GM18502 (cell line): ENCODE data around the gene LIX1.
A peak's percentile ranks its signal among the peaks of the same experiment; 100 is the strongest.
"Not testable (repeated sequence)": the region's sequence is repeated elsewhere in the genome, so short reads cannot be mapped to it uniquely, and the experiment has no call there.

Experiments
- ATAC-seq: cut with Tn5 transposase; IDR thresholded peaks from one replicate; pipeline ENCODE4 v1.9.1; 2021; ENCODE audit warnings: mild to moderate bottlenecking; ENCODE audit not compliant: unreplicated experiment, poor library complexity

LIX1 gene

DNA sequence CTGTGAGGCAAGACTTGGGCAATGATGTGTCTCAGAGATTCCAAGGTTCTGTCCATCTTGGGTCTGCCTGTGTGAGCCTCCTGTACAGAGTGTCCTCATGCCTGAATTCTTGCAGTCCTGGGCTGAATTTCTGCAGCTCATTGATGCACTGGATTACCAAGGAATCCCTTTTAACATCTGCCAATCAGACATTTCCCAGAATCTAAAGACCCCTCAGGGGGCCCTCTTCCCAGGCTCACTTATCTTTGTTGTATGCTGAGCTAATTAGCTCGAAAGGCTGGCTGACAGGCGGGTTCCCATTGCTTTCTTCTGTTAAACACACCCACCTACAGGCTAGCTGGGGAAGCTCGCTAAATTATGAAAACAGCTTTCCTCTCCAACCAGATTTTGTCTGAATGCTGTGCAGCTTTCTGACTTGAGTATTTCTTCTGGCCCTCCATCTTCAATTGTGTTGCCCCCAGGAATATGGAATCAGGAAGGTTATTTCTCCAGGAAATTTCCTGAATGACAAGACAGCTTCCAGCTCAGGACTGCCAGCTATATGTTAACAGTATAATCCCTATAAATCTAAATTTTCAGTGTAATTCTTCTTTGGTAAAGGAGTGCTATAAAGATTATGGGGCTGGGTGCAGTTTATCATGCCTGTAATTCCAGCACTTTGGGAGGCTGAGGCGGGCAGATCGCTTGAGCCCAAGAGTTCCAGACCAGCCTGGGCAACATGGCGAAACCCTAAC is at the start of gene LIX1:
LIX1 (minus strand) TSS at position 91 of the 734 bp plus-strand sequence; CDS start at position 56, 35 bp downstream.
- ATAC-seq: peak; percentile 92

DNA sequence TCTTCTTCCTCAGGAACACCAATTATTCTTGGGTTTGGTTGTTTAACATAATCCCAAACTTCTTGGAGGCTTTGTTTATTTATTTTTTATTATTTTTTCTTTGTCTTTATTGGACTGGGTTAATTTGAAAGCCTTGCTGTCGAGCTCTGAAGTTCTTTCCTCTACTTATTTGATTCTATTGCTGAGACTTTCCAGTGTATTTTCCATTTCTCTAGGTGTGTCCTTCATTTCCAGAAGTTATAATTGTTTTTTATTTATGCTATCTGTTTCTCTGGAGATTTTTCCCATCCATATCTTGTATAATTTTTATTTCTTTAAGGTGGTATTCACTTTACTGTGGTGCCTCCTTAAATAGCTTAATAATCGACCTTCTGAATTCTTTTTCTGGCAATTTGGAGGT is 49.5 kb upstream of the LIX1 start:
- no peak for ATAC-seq

DNA sequence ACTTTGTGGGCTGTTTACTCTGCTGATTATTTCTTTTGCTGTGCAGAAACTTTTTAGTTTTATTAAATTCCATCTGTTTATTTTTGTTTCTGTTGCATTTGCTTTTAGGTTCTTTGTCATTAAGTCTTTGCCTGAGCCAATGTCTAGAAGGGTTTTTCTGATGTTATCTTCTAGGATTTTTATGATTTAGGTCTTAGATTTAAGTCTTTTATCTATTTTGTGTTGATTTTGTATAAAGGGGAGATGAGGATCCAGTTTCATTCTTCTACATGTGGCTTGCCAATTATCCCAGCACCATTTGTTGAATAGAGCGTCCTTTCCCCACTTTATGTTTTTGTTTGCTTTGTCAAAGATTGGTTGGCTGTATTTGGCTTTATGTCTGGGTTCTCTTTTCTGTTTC is 47.1 kb upstream of the LIX1 start:
- ATAC-seq: not testable (repeated sequence)

DNA sequence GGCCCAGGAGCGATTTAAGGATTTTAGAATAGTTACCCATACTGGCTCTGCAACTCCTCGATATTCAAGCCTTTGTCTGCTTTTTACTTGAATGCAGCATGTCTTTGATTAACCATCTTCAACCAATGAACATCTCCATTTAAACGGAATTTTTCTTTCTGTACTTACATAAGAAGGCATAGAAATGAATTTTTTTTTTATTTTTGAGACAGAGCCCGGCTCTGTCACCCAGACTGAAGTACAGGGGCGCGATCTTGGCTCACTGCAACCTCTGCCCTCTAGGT is 41.5 kb upstream of the LIX1 start:
- no peak for ATAC-seq

DNA sequence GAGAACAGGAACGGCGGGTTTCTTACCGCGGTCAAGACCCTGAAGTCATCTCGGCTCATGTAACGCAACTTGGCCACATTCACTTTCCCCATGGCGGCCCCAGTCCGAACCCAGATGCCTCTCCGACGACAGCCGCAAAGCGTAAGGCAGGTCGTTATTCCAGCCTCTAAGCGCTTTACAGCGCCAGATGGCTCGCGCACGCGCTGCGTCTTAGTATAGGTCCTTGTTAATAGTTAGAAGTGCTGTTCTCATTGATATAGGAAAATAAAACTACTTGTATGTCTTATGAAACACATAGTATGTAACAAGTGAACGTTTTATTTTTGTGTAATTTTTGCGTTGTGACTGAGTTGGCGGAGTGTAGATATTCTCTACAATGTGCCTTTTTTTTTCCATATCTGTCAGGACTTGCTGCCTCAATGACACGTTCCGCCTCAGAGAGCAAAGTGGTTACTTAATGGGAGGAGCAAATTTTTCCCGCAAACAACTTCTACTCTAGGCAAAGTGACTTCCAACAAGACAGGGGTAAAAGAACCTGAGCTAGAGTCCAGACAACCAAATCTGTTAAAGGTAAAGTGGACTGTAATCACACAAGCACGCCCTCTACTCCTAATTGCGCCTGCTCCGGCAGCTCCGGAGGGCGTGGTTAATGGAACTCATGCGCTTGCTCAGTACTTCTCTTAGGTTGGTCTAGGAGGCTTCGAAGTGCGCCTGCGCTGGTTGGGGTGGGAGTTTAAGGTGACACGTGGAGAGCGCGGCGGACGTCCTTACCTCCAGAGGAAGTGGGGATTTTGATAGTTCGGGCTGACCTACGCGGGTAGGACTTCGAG is 40.9 kb upstream of the LIX1 start, which contains the start of gene RIOK2:
RIOK2 (minus strand) TSS at position 148 of the 830 bp plus-strand sequence; CDS start at position 92, 56 bp downstream.
- ATAC-seq: peak; percentile 91

DNA sequence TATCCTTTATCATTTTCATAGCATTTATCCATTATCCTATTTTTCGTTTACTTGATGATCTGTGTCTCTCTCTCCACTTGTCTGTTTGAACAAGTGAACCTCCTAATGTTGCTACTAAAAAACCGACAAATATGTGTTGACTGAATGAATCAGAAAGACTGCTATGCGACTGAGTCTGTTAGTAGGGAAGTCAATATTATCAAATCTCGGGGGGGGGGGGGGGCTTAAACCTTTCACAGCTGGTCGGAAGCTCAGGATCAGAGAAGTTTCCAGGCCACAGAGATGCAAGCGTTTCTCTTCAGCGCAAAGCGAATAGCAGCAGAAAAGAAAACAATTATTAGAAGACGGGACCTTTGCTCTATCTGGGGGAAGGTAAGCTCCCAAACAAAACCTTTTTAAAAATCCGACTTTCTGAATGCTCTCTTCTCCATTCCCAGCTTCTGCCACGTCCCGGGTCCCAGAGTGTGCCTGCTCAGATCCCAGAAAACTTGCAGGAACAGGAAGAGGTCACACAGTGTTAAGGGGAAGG is 40.2 kb upstream of the LIX1 start:
- no peak for ATAC-seq

DNA sequence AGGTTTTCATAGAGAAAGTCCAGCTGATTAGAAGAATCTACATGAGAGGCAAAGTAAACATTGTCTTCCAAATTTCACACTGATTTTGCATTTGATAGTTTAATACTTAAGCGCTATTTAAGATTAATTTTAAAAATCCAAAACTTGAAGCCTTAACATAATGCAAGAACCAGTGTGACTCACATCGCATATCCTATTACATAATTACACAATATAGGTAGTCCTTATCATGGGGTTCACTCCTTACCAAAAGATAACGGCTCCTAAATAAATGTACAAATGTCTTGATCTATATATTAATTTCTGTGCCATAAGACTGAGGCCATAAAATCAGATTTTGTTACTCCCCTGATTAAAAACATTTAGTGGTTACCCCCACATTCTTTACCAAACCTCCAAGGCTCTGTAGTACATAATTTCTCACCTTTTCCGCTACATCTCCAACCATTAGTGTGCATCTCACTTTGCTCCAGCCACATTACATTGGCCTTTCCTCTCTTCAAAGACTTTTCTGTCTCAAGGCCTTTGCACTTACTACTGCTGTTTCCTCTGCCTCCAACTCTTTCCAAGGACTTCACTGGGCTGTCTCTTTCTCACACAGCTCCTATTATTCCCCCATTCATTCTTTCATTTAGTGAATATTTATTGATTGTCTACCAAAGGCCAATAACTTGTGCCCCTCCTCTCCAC is 39.6 kb upstream of the LIX1 start:
- ATAC-seq: no peak

DNA sequence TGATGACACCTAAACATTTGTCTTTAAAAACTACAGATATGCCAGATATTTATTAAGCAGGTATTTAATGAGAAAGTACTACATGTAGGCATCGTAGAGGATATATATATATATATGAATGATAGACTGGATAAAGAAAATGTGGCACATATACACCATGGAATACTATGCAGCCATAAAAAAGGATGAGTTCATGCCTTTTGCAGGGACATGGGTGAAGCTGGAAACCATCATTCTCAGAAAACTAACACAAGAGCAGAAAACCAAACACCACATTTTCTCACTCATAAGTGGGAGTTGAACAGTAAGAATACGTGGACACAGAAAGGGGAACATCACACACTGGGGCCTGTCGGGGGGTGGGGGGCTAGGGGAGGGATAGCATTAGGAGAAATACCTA is 37.0 kb upstream of the LIX1 start:
- ATAC-seq: not testable (repeated sequence)

DNA sequence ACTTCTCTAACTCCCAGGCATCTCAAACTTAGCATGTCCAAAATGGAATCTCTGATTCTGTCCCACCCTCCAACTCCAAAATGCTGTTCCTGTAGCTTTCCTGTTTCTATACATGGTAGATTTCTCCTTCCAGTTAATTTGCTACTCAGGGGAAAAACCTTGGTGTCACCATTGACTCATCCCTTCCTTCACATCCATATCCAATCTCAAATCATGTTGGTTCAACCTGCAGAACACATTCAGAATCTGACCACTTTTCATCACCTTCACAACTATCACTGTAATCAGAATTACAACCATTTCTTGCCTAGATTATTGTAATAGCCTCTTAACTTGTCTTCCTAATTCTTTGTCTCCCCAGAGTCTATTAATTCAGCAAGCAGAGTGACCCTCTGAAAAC is 29.8 kb upstream of the LIX1 start:
- no peak for ATAC-seq

DNA sequence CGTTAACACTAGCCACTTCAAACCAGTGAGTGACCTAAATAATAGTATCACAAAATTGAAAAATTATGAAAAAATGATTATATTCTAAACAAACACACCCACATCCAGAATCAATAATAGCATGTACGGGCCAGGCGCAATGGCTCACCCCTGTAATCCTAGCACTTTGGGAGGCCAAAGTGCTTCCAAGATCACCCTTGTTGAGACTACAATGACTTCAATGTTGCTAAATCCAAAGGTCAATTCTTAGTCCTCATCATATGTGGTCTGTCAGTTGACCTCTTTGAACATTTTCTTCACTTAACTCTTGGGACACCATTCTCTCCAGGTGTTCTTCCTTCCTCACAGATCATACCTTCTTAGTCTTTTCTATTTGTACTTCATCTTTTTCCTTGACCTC is 29.3 kb upstream of the LIX1 start:
- no peak for ATAC-seq

DNA sequence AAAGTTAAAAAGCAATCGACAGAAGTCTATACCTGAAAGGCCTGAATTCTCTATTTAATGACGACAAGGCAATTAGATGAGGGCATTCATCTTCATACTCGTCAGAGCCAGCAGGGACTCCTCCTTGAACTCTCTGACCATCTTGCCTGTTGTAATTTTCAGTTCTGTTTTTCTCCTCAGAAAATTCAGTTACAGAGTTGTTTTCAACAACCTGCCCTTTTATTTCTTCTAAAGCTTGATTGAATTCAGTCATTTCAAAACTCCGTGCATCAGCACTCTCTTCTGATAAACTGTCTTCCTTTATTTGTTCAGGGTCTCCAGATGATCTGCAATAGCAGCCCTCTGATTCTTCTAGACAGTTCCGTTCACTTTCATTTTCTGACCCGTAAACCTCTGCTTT is 25.0 kb upstream of the LIX1 start:
- ATAC-seq: peak; percentile 68

DNA sequence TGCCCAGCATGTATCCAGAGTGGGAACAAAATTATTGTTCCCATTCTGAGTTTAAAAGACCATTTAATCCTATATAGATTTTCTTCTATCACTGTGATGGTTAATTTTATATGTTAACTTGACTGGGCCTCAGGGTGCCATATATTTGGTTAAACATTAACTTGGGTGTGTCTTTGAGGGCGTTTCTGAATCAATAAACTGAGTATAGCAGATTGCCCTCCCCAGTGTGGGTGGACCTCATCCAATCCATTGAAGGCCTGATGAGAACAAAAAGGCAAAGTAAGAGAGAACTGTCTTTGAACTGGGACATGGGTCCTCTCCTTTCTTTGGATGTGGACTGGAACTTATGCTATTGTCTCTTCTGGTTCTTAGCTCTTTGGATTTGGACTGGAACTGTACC is 23.3 kb upstream of the LIX1 start:
- no peak for ATAC-seq

DNA sequence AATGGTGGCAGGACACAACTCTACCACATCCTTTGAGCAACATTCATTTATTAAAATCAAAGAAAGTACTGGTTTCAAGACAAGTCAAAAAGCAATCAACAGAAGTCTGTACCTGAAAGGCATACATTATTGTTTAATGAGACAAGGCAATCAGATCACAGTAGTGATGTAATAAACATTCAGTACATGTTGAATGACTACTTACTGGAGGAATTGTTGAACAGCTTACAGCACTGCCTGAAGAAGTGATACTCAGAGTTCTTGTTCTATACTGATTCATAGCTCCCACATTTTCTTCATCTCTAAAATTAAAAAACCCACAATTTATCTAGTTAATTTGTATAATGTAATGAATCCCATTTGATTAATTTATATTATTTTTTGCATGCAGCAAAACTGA is 22.4 kb upstream of the LIX1 start:
- no peak for ATAC-seq

DNA sequence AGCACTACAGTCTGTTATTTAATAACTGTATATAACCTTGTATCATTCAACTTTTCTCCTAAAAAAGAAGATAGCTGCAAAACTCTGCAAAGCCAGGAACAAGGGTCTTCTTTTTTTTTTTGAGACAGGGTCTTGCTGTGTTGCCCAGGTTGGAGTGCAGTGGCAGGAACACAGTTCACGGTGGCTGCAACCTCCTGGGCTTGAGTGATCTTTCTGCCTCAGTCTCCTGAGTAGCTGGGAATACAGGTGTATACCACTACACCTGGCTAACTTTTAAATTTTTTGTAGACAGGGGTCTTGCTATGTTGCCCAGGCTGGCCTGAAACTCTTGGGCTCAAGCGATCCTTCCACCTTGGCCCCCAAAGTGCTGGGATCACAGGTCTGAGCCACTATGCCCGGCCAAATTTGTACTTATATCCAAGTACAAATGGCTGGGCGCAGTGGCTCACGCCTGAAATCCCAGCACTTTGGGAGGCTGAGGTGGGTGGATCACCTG is 21.4 kb upstream of the LIX1 start:
- no peak for ATAC-seq

DNA sequence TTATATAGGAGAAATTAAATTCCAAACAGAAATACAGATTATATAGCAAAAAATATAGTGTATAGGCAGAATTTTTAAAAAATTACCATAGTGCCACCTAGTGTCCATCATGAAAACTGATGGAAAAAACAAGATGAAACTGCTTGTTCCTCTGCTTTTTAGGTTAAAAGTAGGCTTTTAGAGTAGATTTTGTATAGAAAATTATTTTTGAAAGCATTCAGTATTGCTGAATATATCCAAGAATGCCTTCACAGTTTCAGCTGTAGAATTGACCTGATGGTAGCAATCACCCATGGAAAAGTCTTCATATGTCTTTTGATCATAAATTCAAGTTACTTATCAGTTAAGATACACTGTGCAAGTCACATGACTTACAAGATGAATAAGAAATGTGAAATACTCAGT is 21.0 kb upstream of the LIX1 start:
- no peak for ATAC-seq

DNA sequence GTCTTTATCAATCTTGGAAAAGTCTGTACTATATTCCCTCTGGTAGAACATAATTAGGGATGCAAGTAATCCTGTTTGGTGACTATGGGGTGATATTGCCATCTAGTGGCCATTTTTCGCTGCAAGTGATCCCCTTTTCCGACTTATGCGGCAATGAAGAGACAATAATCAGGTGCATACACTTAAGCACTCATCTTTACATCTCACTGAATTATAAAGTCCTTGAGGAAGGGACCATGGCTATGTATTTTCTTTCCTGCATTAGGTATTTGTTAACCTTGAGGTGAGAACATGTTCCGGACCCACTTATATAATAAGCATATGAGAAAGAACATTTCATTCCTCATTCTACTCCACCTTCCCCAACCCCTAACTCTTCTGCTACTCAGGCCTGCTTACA is 19.6 kb upstream of the LIX1 start:
- peak; percentile 74 for ATAC-seq

DNA sequence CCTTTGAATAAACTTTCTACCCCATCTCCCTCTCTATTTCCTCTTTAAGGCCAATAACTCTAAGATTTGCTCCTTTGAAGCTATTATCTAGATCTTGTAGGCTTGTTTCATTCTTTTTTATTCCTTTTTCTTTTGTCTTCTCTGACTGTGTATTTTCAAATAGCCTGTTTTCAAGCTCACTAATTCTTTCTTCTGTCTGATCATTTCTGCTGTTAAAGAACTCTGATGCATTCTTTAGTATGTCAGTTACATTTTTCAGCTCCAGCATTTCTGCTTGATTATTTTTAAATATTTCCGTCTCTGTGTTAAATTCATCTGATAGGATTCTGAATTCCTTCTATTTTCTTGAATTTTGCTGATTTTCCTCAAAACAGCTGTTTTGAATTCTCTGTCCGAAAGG is 15.3 kb upstream of the LIX1 start:
- no peak for ATAC-seq

DNA sequence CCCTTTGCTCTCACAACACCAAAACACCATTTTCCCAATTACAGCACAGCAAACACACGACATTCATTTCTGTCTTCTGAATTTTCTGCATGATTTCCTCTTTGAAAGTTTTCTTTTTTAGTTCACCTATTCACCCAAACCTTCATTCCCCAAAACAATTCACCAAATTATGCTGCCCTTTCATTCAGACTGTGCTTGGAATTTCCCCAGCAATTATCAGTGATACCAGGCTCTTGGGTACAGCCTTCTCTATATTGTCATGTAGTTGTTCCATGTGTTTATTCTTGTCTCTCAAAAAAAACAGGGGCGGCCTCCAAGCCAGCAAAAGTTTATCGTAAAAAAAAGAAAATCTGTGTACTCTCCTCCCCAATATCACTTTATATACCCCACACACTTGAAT is 9.0 kb upstream of the LIX1 start:
- no peak for ATAC-seq

DNA sequence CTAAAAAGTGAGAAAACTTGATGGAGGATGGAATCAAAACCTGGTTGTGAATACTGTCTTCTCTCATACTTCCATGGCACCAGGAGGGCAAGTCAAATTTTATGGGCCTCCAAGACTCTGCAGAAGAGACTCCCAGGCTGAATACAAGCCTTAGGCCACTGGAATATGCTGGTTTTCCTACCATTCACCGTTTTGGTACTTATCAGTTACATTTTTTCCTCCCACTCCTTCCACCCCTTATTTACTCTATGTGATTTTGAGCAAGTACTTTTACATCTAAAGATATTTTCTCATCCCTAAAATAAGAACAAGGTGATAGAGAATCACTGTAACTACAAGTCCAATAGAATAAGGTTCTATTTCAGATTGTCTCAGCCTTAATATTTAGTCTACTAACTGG is 8.0 kb upstream of the LIX1 start:
- ATAC-seq: no peak

DNA sequence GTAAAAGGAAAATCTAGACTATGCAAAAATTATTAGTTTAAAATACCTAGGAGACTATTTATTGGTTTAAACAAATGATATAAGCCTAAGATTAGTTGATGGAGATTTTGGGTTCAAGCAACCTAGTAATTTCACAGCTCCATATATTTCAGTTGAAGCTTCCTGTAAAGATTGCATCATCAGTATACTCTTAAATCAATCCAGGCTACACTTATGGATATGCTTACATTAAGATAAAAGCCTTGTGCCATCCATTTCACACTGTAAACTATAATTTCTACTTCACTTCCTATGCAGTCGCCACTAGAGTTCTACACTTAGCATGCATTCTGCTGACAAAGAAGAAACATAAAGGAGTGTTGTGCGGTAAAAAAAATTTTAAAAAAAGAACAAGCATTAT is 7.3 kb upstream of the LIX1 start:
- ATAC-seq: no peak

DNA sequence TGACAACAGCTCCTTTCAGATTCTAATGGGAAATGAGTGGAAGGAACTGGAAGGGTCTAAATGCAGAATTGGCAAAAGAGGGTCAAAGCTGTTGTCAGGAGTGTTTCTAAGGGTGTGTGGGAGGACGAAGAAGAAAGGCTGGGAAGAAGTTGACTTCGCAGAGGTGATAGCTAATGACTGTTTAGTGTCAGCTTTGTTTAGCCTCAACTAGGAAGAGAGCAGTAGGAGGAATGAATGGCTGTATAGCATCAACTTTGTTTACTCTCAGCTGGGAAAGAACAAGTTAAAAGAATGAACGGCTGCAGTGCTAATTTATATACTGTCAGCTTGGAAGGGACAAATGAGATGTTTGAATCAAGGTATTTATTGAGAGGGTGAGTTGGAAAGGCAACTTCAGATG is 5.9 kb upstream of the LIX1 start:
- no peak for ATAC-seq
